ENCODE results near the gene BANF2.

GRCh38 chr20:17650301-17651128, 49.3 kb upstream of the BANF2 start:
- TF ChIP-seq, protein P1, sequence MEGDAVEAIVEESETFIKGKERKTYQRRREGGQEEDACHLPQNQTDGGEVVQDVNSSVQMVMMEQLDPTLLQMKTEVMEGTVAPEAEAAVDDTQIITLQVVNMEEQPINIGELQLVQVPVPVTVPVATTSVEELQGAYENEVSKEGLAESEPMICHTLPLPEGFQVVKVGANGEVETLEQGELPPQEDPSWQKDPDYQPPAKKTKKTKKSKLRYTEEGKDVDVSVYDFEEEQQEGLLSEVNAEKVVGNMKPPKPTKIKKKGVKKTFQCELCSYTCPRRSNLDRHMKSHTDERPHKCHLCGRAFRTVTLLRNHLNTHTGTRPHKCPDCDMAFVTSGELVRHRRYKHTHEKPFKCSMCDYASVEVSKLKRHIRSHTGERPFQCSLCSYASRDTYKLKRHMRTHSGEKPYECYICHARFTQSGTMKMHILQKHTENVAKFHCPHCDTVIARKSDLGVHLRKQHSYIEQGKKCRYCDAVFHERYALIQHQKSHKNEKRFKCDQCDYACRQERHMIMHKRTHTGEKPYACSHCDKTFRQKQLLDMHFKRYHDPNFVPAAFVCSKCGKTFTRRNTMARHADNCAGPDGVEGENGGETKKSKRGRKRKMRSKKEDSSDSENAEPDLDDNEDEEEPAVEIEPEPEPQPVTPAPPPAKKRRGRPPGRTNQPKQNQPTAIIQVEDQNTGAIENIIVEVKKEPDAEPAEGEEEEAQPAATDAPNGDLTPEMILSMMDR (IDR thresholded peaks at IDR 0.05; ENCODE audit: low read depth, low read length, poor library complexity, severe bottlenecking): no peak
- no peak for TF ChIP-seq EZH2phosphoT487 (IDR thresholded peaks at IDR 0.05; ENCODE audit: borderline replicate concordance, low read length)
